ENCODE data around the gene MT2A.

- TF ChIP-seq POLR2A (IDR thresholded peaks at IDR 0.05) (no peak), CTCF (IDR thresholded peaks at IDR 0.05) (no peak)
Observed at GRCh38 chr16:56589141-56590039, 19.0 kb upstream of the MT2A start, which contains the start of gene MT3.

All from transverse colon (tissue), 3 donors.